MM.1S (cell line): ENCODE data around the gene LGR4.

Source experiments
- DNase-seq: peaks from one replicate; pipeline ENCODE4 v3.0.0-alpha.2; 2015
- H2AFZ ChIP-seq: fragments of 300-600 bp; sonication (generic); 2 replicates; pipeline ENCODE4 v1.6.0; 2016; ENCODE audit warnings: antibody characterized with exemption, low read length
- H3F3A ChIP-seq: fragments of 300-600 bp; sonication (generic); 2 replicates; pipeline ENCODE4 v1.6.1; 2016; ENCODE audit warnings: mild to moderate bottlenecking, antibody characterized with exemption, low read length, moderate library complexity, mixed read lengths; ENCODE audit not compliant: insufficient read depth
- H3K27ac ChIP-seq: fragments of 300-600 bp; sonication (generic); 2 replicates; pipeline ENCODE4 v1.5.1; 2016; ENCODE audit warnings: mild to moderate bottlenecking, low read length
- H3K27me3 ChIP-seq: fragments of 300-600 bp; sonication (generic); replicated peaks from 2 replicates; pipeline ENCODE4 v1.6.0; 2016; ENCODE audit warnings: low read length; ENCODE audit not compliant: insufficient read depth
- H3K36me3 ChIP-seq: fragments of 300-600 bp; sonication (generic); replicated peaks from 2 replicates; pipeline ENCODE4 v1.6.1; 2016; ENCODE audit warnings: mild to moderate bottlenecking, low read length, mixed read lengths; ENCODE audit not compliant: insufficient read depth
- H3K4me1 ChIP-seq: fragments of 300-600 bp; sonication (generic); 2 replicates; pipeline ENCODE4 v1.6.1; 2016; ENCODE audit warnings: low read length, mixed read lengths
- H3K4me2 ChIP-seq: fragments of 300-600 bp; sonication (generic); 2 replicates; pipeline ENCODE4 v1.6.0; 2016; ENCODE audit warnings: low read depth, low read length
- H3K4me3 ChIP-seq: fragments of 300-600 bp; sonication (generic); 2 replicates; pipeline ENCODE4 v1.5.1; 2016; ENCODE audit warnings: low read length, mixed read lengths
- H3K79me2 ChIP-seq: fragments of 300-600 bp; sonication (generic); 2 replicates; pipeline ENCODE4 v1.6.1; 2016; ENCODE audit warnings: mixed run types, low read length, mixed read lengths
- H3K9ac ChIP-seq: fragments of 300-600 bp; sonication (generic); 2 replicates; pipeline ENCODE4 v1.6.1; 2016; ENCODE audit warnings: low read length, mixed read lengths
- H3K9me2 ChIP-seq: fragments of 300-600 bp; sonication (generic); replicated peaks from 2 replicates; pipeline ENCODE4 v1.6.1; 2016; ENCODE audit warnings: mild to moderate bottlenecking, low read length, mixed read lengths; ENCODE audit not compliant: insufficient read depth
- H3K9me3 ChIP-seq: fragments of 300-600 bp; sonication (generic); replicated peaks from 2 replicates; pipeline ENCODE4 v1.6.1; 2016; ENCODE audit warnings: mild to moderate bottlenecking, low read length, mixed read lengths; ENCODE audit not compliant: insufficient read depth
- H4K20me1 ChIP-seq: fragments of 300-600 bp; sonication (generic); 2 replicates; pipeline ENCODE4 v1.6.1; 2016; ENCODE audit warnings: mild to moderate bottlenecking, low read length, moderate library complexity, mixed read lengths; ENCODE audit not compliant: insufficient read depth
- EZH2 ChIP-seq: fragments of 300-600 bp; sonication (generic); optimal IDR thresholded peaks from 2 replicates; pipeline ENCODE3; 2017; ENCODE audit warnings: low read depth, mild to moderate bottlenecking, antibody characterized with exemption, low read length, mixed read lengths
- EZH2phosphoT487 ChIP-seq: fragments of 300-600 bp; sonication (generic); IDR thresholded peaks from 2 replicates; pipeline ENCODE4 v1.6.1; 2018; ENCODE audit warnings: antibody characterized with exemption, low read length
- TF ChIP-seq, protein P1 (sequence below): fragments of 300-600 bp; sonication (generic); IDR thresholded peaks from 2 replicates; pipeline ENCODE4 v1.5.1; 2016; ENCODE audit warnings: antibody characterized with exemption, low read length, mixed read lengths

LGR4 gene

GRCh38 chr11:27397624-27398399 is 74.8 kb downstream of the LGR4 start:
- Histone ChIP-seq H3K9me3 (no peaks in the 10 kb centered on the region), H3K9me2 (no peaks in the 10 kb centered on the region), H3K4me3 (no peak overlapping the region), H3K36me3 (no peaks in the 10 kb centered on the region), H3K9ac (no peak overlapping the region), H3K79me2 (no peaks in the 10 kb centered on the region), H3K27ac (no peak overlapping the region), H2AFZ (no peak overlapping the region), H3K4me1 (no peaks in the 10 kb centered on the region), H3K4me2 (no peak overlapping the region), H3K27me3 (no peaks in the 10 kb centered on the region), H4K20me1 (no peaks in the 10 kb centered on the region), H3F3A (no peaks in the 10 kb centered on the region)
- TF ChIP-seq, protein P1, sequence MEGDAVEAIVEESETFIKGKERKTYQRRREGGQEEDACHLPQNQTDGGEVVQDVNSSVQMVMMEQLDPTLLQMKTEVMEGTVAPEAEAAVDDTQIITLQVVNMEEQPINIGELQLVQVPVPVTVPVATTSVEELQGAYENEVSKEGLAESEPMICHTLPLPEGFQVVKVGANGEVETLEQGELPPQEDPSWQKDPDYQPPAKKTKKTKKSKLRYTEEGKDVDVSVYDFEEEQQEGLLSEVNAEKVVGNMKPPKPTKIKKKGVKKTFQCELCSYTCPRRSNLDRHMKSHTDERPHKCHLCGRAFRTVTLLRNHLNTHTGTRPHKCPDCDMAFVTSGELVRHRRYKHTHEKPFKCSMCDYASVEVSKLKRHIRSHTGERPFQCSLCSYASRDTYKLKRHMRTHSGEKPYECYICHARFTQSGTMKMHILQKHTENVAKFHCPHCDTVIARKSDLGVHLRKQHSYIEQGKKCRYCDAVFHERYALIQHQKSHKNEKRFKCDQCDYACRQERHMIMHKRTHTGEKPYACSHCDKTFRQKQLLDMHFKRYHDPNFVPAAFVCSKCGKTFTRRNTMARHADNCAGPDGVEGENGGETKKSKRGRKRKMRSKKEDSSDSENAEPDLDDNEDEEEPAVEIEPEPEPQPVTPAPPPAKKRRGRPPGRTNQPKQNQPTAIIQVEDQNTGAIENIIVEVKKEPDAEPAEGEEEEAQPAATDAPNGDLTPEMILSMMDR = no peak
- no peak for TF ChIP-seq EZH2
- TF ChIP-seq EZH2phosphoT487 = no peak
- no peak for DNase-seq

DNA sequence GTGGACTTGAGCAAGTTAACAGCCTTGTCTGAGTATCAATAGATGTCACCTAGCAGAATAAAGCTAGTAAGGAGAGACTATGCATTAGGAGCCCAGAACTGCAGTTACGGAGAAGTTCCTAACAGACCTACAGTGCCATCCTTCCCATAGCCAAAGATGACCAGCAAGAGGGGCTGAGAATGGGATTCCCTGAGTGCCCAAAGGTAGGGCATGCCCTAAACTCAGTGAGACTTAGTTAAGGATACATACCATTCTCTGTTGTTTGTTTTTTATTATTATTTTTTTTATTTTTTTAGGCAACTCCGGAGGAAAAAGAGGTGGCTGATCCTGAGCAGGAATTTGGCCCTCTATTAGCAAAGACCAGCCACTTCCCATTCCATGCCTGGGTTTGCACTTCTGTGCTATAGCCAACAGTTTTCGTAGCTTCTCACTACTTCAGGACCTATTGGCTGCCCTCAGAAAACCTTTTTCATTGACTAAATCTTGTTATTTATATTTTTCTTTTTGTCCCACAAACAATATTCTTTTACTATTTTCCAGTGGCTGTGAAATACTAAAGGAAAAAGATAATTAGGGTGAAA is 76.2 kb downstream of the LGR4 start:
- TF ChIP-seq, protein P1 = no peak
- TF ChIP-seq EZH2 (no peak), EZH2phosphoT487 (no peak)
- no peaks in the 10 kb centered on the region for H3K9me2 ChIP-seq
- no peaks in the 10 kb centered on the region for H3K36me3 ChIP-seq
- H2AFZ ChIP-seq = no peak overlapping the region
- no peak overlapping the region for H3K4me3 ChIP-seq
- no peaks in the 10 kb centered on the region for H3K9me3 ChIP-seq
- no peaks in the 10 kb centered on the region for H3K4me1 ChIP-seq
- H3K79me2 ChIP-seq = no peaks in the 10 kb centered on the region
- H3K4me2 ChIP-seq = no peak overlapping the region
- DNase-seq = no peak
- H3F3A ChIP-seq = no peaks in the 10 kb centered on the region
- H3K27me3 ChIP-seq = no peaks in the 10 kb centered on the region
- no peak overlapping the region for H3K27ac ChIP-seq
- H4K20me1 ChIP-seq = no peaks in the 10 kb centered on the region
- H3K9ac ChIP-seq = no peak overlapping the region

- Histone ChIP-seq H3K27ac (no peak overlapping the region), H3K9me3 (no peaks in the 10 kb centered on the region), H3K9ac (no peak overlapping the region), H3K9me2 (no peaks in the 10 kb centered on the region), H4K20me1 (no peaks in the 10 kb centered on the region), H3K4me2 (no peak overlapping the region), H3K79me2 (no peaks in the 10 kb centered on the region), H2AFZ (no peak overlapping the region), H3K36me3 (no peaks in the 10 kb centered on the region), H3K4me3 (no peak overlapping the region), H3K27me3 (no peaks in the 10 kb centered on the region), H3K4me1 (no peaks in the 10 kb centered on the region), H3F3A (no peaks in the 10 kb centered on the region)
- TF ChIP-seq, protein P1 = no peak
- TF ChIP-seq EZH2 (no peak), EZH2phosphoT487 (no peak)
- DNase-seq = no peak
These were observed 76.9 kb downstream of the LGR4 start for GRCh38 chr11:27395556-27396258.
